HG03175 (cell line): ENCODE measurements around the gene HMMR.
A peak's percentile ranks its signal among the peaks of the same experiment; 100 is the strongest.
"Not testable (repeated sequence)": the region's sequence is repeated elsewhere in the genome, so short reads cannot be mapped to it uniquely, and the experiment has no call there.

ENCODE experiments used
- ATAC-seq: cut with Tn5 transposase; IDR thresholded peaks from one replicate; pipeline ENCODE4 v1.9.1; 2021; ENCODE audit warnings: mild to moderate bottlenecking, moderate library complexity; ENCODE audit not compliant: unreplicated experiment

Gene HMMR

GRCh38 chr5:163506095-163506457 lies 45.6 kb downstream of the HMMR start:
- peak; percentile 15 for ATAC-seq

DNA sequence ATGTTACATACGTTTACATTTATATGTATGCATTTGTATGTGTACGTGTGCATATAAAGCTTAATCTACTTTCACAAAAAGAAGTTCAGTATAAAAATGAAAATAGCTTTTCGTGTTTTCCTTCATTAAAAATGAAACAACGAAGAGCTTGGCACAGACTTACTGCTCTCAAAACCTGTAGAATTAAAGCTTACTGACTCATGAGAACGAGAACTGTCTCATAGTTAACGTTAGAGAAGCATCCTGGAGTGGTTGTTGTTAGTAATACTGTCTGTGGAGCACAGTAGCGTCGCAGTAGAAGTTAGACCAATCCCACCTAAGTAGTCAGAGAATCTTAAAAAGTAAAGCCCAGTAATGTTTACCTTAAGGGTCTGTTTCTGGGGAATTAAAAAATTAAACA lies 46.3 kb downstream of the HMMR start:
- no peak for ATAC-seq

DNA sequence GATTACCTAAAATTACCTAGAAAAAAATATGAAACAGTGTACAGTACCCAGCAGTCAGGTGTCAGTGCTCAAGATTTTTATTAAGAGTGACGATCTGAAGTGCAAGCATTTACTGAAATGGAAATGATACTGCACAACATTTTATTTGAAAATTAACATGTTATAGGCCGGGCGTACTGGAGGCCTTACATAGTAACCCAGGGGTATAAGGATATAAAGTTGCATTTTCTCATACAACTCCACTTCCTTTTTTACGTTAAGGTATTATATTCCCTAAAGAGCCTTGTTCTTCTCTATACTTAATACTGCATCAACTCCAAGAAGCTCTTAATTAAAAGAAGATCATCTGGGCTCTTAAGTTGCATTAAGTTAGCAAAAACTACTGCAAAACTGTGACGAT lies 48.3 kb downstream of the HMMR start:
- no peak for ATAC-seq

- no peak for ATAC-seq
Measured at GRCh38 chr5:163509291-163509951, 49.0 kb downstream of the HMMR start.

- ATAC-seq = no peak
Measured at GRCh38 chr5:163512526-163512925, 52.1 kb downstream of the HMMR start.

- ATAC-seq = no peak
Measured at GRCh38 chr5:163525096-163525495, 64.7 kb downstream of the HMMR start.

DNA sequence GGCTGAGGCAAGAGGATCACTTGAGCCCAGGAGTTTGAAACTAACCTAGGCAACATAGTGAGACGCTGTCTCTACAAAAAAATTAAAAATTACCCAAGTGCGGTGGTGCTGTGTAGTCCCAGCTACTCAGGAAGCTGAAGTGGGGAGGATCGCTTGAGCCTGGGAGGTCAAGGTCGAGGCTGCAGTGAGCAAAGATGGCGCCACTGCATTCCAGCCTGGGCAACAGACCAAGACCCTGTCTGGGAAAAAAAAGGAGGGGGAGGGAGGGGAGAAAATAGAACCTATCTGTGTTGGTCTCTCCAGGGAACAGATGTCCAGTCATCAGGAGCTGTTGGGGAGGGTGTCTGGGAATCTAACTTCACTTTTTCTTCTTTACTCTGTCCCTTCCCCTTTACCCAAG lies 69.3 kb downstream of the HMMR start:
- no peak for ATAC-seq

DNA sequence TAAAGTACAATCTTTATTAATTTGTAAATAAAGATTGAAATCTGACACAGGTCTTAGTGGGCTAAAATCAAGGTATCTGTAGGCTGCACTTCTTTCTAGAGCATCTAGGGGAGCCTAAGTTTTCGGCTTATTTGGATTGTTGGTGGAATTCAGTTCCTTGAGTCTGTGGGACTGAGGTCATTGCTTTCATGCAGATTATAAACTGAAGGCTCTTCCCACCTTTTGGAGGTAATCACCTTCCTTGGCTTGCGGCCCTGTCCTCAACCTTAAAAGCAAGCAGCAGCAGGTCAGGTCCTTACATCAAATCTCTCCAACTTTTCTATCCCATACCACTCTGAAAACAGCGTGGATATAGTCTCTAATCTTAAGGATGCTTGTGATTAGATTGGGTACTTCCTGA lies 70.8 kb downstream of the HMMR start:
- no peak for ATAC-seq

GRCh38 chr5:163532171-163533084 lies 72.0 kb downstream of the HMMR start:
- no peak for ATAC-seq

GRCh38 chr5:163533223-163533622 lies 72.8 kb downstream of the HMMR start:
- ATAC-seq = no peak

DNA sequence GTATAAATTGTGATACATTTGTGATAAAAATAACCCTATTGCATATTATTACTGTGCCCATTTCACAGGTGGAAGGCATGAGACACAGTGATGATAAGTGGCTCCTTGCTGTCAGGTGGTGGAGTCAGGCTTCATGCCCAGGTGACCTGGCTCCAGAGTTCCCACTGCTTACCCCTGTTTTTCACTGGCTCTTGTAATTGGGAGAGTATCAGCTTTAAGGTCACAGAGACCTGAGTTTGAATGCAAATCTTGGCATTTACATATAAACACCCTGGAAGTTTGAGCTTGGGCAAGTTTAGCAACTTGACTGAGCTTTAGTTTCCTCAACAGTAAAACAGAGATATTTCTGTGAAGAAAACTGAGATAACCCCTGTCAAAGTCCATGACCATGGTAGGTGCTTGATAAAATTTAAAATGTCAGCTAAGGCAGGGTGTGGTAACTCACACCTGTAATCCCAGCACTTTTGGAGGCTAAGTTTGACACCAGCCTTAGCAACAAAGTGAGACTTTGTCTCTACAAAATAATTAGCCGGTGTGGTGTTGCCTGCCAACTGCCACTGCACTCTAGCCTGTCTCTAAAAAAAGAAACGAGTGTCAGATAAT lies 74.2 kb downstream of the HMMR start:
- ATAC-seq = no peak

DNA sequence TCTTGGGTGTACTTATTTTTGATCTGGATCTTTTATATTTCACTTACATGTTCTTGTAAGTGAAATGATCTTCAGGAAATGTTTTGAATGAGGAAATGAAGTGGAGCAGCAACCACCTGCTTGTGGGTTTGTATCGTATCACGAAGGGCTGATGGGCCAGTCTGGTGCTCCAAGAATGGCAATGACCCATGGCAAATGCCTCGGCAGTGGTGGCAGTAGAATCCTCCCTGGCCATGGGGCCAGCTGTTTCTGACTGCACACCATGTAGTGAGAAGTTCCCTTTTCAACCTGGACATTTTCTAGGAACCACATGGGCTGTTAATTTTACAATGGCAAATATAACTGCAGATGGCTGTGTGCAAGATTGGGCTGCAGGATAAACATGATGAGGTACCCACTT lies 74.9 kb downstream of the HMMR start:
- no peak for ATAC-seq

DNA sequence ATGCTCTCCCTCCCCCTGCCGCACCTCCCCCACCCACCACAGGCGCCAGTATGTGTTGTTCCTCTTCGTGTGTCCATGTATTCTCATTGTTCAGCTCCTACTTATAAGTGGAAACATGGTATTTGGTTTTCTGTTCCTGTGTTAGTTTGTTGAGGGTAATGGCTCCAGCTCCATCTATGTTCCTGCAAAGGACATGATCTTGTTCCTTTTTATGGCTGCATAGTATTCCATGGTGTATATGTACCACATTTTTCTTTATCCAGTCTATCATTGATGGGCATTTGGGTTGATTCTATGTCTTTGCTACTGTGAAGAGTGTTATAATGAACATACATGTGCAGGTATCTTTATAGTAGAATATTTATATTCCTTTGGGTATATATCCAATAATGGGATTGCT lies 76.0 kb downstream of the HMMR start:
- not testable (repeated sequence) for ATAC-seq

DNA sequence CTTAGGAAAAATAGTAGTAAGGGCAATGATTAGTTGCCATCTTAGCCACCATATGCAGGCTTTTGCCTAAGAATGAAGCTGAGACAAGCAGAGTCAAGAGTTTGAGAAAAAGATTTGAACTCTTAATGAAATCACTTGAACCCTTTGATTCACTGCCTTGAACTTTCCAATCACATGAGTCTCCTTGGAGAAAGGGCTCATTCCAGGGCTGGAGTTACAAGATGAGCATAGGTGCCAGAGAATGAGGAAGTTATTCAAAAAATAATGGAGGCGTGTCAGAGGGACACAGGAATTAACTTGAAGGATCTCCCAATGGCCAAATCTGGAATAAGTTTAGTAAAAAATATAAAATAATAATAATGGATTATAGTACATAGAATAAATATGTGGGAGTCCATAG lies 80.3 kb downstream of the HMMR start:
- ATAC-seq = no peak
